Neural cell (in vitro differentiated cells): ENCODE data around the gene ACKR1. TPM values are rescaled to one million over a fixed set of nuclear protein-coding genes. Genes with fewer than 3 reads are reported as not detected.

Experiments used
- H2AFZ ChIP-seq: fragments of 200-600, 300-800 bp; sonication (generic), shearing (Covaris generic); 2 replicates; pipeline ENCODE4 v1.6.0; 2014; ENCODE audit warnings: low read depth, mild to moderate bottlenecking, antibody characterized with exemption, low read length, moderate library complexity
- H3F3A ChIP-seq: fragments of 200-600 bp; shearing (Covaris generic); 2 replicates; pipeline ENCODE4 v1.6.1; 2016; ENCODE audit warnings: mild to moderate bottlenecking, moderate library complexity, mixed read lengths, antibody characterized with exemption, low read length; ENCODE audit not compliant: insufficient read depth, poor library complexity, severe bottlenecking
- H3K27ac ChIP-seq: fragments of 200-600, 300-800 bp; sonication (generic), shearing (Covaris generic); 2 replicates; pipeline ENCODE4 v1.5.1; 2014; ENCODE audit warnings: mild to moderate bottlenecking, low read length, moderate library complexity
- H3K27me3 ChIP-seq: fragments of 300-800, 200-600 bp; sonication (generic), shearing (Covaris generic); 2 replicates; pipeline ENCODE4 v1.6.0; 2014; ENCODE audit warnings: mild to moderate bottlenecking, low read depth, low read length, moderate library complexity; ENCODE audit not compliant: insufficient read depth
- H3K36me3 ChIP-seq: fragments of 300-800, 200-600 bp; sonication (generic), shearing (Covaris generic); 2 replicates; pipeline ENCODE4 v1.5.1; 2014; ENCODE audit warnings: mild to moderate bottlenecking, antibody characterized with exemption, low read length, moderate library complexity; ENCODE audit not compliant: insufficient read depth
- H3K4me2 ChIP-seq: fragments of 300-800, 200-600 bp; sonication (generic), shearing (Covaris generic); 2 replicates; pipeline ENCODE4 v1.6.0; 2014; ENCODE audit warnings: mild to moderate bottlenecking, low read length
- H3K4me3 ChIP-seq: fragments of 300-800, 200-600 bp; sonication (generic), shearing (Covaris generic); 2 replicates; pipeline ENCODE4 v1.5.1; 2014; ENCODE audit warnings: mild to moderate bottlenecking, low read length, moderate library complexity
- H3K79me2 ChIP-seq: fragments of 200-600 bp; shearing (Covaris generic); replicated peaks from 2 replicates; pipeline ENCODE4 v1.6.0; 2014; ENCODE audit warnings: mild to moderate bottlenecking, low read length, moderate library complexity; ENCODE audit not compliant: insufficient read depth
- H3K9ac ChIP-seq: fragments of 300-800, 200-600 bp; sonication (generic), shearing (Covaris generic); 2 replicates; pipeline ENCODE4 v1.6.1; 2016; ENCODE audit warnings: mild to moderate bottlenecking, low read length, mixed read lengths
- H3K9me2 ChIP-seq: fragments of 200-600 bp; shearing (Covaris generic); 2 replicates; pipeline ENCODE4 v1.6.1; 2016; ENCODE audit warnings: mild to moderate bottlenecking, low read length, mixed read lengths; ENCODE audit not compliant: insufficient read depth
- H3K9me3 ChIP-seq: fragments of 200-600, 300-800 bp; sonication (generic), shearing (Covaris generic); 2 replicates; pipeline ENCODE4 v1.6.1; 2016; ENCODE audit warnings: mild to moderate bottlenecking, mixed run types, low read length, moderate library complexity, mixed read lengths
- H4K20me1 ChIP-seq: fragments of 200-600 bp; shearing (Covaris generic); 2 replicates; pipeline ENCODE4 v1.6.1; 2016; ENCODE audit warnings: mild to moderate bottlenecking, mixed run types; ENCODE audit not compliant: insufficient read depth
- CTCF ChIP-seq: fragments of 450-650 bp; IDR thresholded peaks from 2 replicates; pipeline ENCODE4 v1.5.1; 2014; ENCODE audit warnings: antibody characterized with exemption, mild to moderate bottlenecking, moderate library complexity; ENCODE audit not compliant: poor library complexity, severe bottlenecking
- EP300 ChIP-seq: fragments of 450-650 bp; conservative IDR thresholded peaks from 2 replicates; pipeline ENCODE4 v1.6.1; 2014; ENCODE audit warnings: antibody characterized with exemption, mild to moderate bottlenecking, moderate library complexity; ENCODE audit not compliant: poor library complexity, severe bottlenecking
- EZH2 ChIP-seq: fragments of 200-600, 300-800 bp; shearing (Covaris generic), sonication (generic); IDR thresholded peaks from 2 replicates; pipeline ENCODE4 v1.6.1; 2014; ENCODE audit warnings: antibody characterized with exemption, low read length, borderline replicate concordance, mild to moderate bottlenecking; ENCODE audit not compliant: insufficient read depth, poor library complexity, severe bottlenecking
- MXI1 ChIP-seq: fragments of 450-650 bp; conservative IDR thresholded peaks from 2 replicates; pipeline ENCODE4 v1.6.1; 2014; ENCODE audit warnings: antibody characterized with exemption, mild to moderate bottlenecking; ENCODE audit not compliant: poor library complexity, severe bottlenecking
- POLR2AphosphoS5 ChIP-seq: IDR thresholded peaks from 2 replicates; pipeline ENCODE4 v1.6.1; 2012
- RAD21 ChIP-seq: fragments of 450-650 bp; conservative IDR thresholded peaks from 2 replicates; pipeline ENCODE4 v1.6.1; 2014; ENCODE audit warnings: antibody characterized with exemption, mild to moderate bottlenecking, moderate library complexity
- REST ChIP-seq: IDR thresholded peaks from 2 replicates; pipeline ENCODE4 v1.6.1; 2012; ENCODE audit warnings: borderline replicate concordance
- SMC3 ChIP-seq: fragments of 450-650 bp; conservative IDR thresholded peaks from 2 replicates; pipeline ENCODE4 v1.6.1; 2014; ENCODE audit warnings: antibody characterized with exemption, mild to moderate bottlenecking, moderate library complexity; ENCODE audit not compliant: poor library complexity
- TAF1 ChIP-seq: IDR thresholded peaks from 2 replicates; pipeline ENCODE4 v1.6.1; 2012; ENCODE audit warnings: low read depth
- polyA minus RNA-seq: library from RNA; depleted of rRNA, polyadenylated mRNA; stranded (reverse); fragments of >200 nt; gene quantifications from 2 replicates; pipeline ENCODE4 v1.2.3, GENCODE V29; 2014
- polyA plus RNA-seq: library from polyadenylated mRNA; depleted of rRNA; stranded (reverse); fragments of >200 nt; gene quantifications from 2 replicates; pipeline ENCODE4 v1.2.3, GENCODE V29; 2014

Gene ACKR1
- polyA plus RNA-seq (3.3 and 3.9 TPM in 2 replicates), polyA minus RNA-seq (1.2 and 1.5 TPM in 2 replicates)

- no peaks in the 10 kb centered on the region for H3F3A ChIP-seq
- no peaks in the 10 kb centered on the region for H3K9me3 ChIP-seq
- H4K20me1 ChIP-seq: no peaks in the 10 kb centered on the region
- H2AFZ ChIP-seq: no peak within 1 kb of the TSS
- TF ChIP-seq EZH2 (no peak), POLR2AphosphoS5 (no peak), RAD21 (no peak), REST (no peak), TAF1 (no peak), CTCF (no peak), MXI1 (no peak), EP300 (no peak), SMC3 (no peak)
- no peak within 1 kb of the TSS for H3K4me2 ChIP-seq
- H3K9me2 ChIP-seq: no peaks in the 10 kb centered on the region
- no peaks in the 10 kb centered on the region for H3K36me3 ChIP-seq
- H3K4me3 ChIP-seq: no peak within 1 kb of the TSS
- H3K79me2 ChIP-seq: no peaks in the 10 kb centered on the region
- H3K9ac ChIP-seq: no peak within 1 kb of the TSS
- no peaks in the 10 kb centered on the region for H3K27me3 ChIP-seq
- H3K27ac ChIP-seq: no peak within 1 kb of the TSS
These were observed at the start of gene ACKR1 for GRCh38 chr1:159204161-159205141. Gene ACKR1, plus strand, starts transcription at chr1:159204875. Its CDS starts 85 bp downstream, at chr1:159204960.

- H3K9me3 ChIP-seq: no peaks in the 10 kb centered on the region
- no peaks in the 10 kb centered on the region for H3K9me2 ChIP-seq
- H3K36me3 ChIP-seq: no peaks in the 10 kb centered on the region
- H3K9ac ChIP-seq: no peak overlapping the region
- no peak overlapping the region for H3K4me2 ChIP-seq
- H3K27me3 ChIP-seq: no peaks in the 10 kb centered on the region
- no peaks in the 10 kb centered on the region for H3K79me2 ChIP-seq
- no peak overlapping the region for H2AFZ ChIP-seq
- H3F3A ChIP-seq: no peaks in the 10 kb centered on the region
- no peaks in the 10 kb centered on the region for H4K20me1 ChIP-seq
- no peak overlapping the region for H3K4me3 ChIP-seq
- TF ChIP-seq EZH2 (no peak), TAF1 (no peak), CTCF (peak; percentile 100), SMC3 (peak; percentile 100), REST (no peak), MXI1 (no peak), POLR2AphosphoS5 (no peak), RAD21 (peak; percentile 100), EP300 (no peak)
- H3K27ac ChIP-seq: no peak overlapping the region
These were observed 43.5 kb upstream of the ACKR1 start for GRCh38 chr1:159161001-159161718.
